ENCODE data around the gene NFYC. TPM values are rescaled to one million over a fixed set of nuclear protein-coding genes. Genes with fewer than 3 reads are reported as not detected.

Gene NFYC
- total RNA-seq, 1 experiment from 2014 or later: 63.3 TPM

GRCh38 chr1:40659649-40659947 lies 31.9 kb upstream of the NFYC start (continued):
- TF ChIP-seq CTCF (IDR thresholded peaks at IDR 0.05 in 2 of 3, conservative IDR thresholded peaks at IDR 0.05 in 1 of 3; ENCODE audit: borderline replicate concordance in 1 of 3, insufficient read depth in 1 of 3, low read depth in 2 of 3, low read length in 2 of 3): no peak

DNA sequence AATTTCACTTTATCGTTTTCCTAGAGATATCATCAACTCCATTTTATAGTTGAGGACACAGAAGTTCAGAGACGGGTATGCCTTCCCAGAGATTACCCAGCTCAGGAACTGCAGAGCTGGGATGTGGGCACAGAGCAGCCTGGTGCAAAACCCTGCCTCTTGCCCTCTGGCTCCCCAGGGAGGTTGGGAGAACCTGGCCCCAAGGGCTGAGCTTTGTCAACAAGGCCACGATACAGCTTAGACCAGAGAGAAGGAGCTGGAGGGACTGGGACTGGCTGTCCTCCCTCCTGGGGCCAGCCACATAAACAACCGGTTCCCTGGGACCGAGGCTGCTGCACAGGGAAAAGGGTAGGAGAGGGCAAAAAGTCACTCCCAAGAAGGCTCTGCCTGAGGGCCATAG lies 29.8 kb upstream of the NFYC start:
- Histone ChIP-seq H3K79me2 (ENCODE audit: insufficient read depth, low read length) (no peaks in the 10 kb centered on the region), H3K27me3 (ENCODE audit: insufficient read depth, low read length) (no peaks in the 10 kb centered on the region), H3K9ac (ENCODE audit: low read length) (no peak overlapping the region), H3K9me2 (ENCODE audit: insufficient read depth) (no peaks in the 10 kb centered on the region), H3K4me1 (ENCODE audit: control insufficient read depth in 1 of 2, insufficient read depth in 2 of 2, low read length in 2 of 2) (peaks cover 9 to 40% of the 10 kb centered on the region in 2 experiments), H3K27ac (ENCODE audit: low read depth, low read length) (no peak overlapping the region), H4K20me1 (ENCODE audit: insufficient read depth) (no peaks in the 10 kb centered on the region), H3K4me2 (ENCODE audit: low read length) (no peak overlapping the region), H2AFZ (ENCODE audit: low read depth, low read length, poor library complexity, severe bottlenecking) (no peak overlapping the region), H3K9me3 (ENCODE audit: control insufficient read depth in 1 of 2, insufficient read depth in 1 of 2, low read depth in 1 of 2, low read length in 2 of 2) (no peaks in the 10 kb centered on the region), H3K36me3 (ENCODE audit: control insufficient read depth in 1 of 2, insufficient read depth in 2 of 2, low read length in 2 of 2) (no peaks in the 10 kb centered on the region), H3K4me3 (replicated peaks in 1 of 2; ENCODE audit: low read depth in 1 of 2, low read length in 2 of 2) (no peak overlapping the region)
- RAD21 ChIA-PET (ENCODE audit: low non-redundant PET in 1 of 2, low total read pairs in 2 of 2, uncharacterized antibody in 2 of 2, unreplicated experiment in 2 of 2): no interaction called here
- DNase-seq (ENCODE audit: low read depth, low spot score): no peak
- CTCF ChIA-PET: interaction anchor here (1.6 kb wide), 1 partner anchor 31 kb away, joined by 4 read pairs; no protein-coding TSS in a partner anchor
- ATAC-seq: no peak
- TF ChIP-seq SP1 (IDR thresholded peaks at IDR 0.05; ENCODE audit: low read depth): no peak
- TF ChIP-seq, protein P1, sequence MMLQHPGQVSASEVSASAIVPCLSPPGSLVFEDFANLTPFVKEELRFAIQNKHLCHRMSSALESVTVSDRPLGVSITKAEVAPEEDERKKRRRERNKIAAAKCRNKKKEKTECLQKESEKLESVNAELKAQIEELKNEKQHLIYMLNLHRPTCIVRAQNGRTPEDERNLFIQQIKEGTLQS (IDR thresholded peaks at IDR 0.05): no peak
- TF ChIP-seq SIN3A (IDR thresholded peaks at IDR 0.05; ENCODE audit: low read depth): no peak
- TF ChIP-seq ELF1 (IDR thresholded peaks at IDR 0.05; ENCODE audit: borderline replicate concordance, low read depth): no peak
- TF ChIP-seq ZFX (IDR thresholded peaks at IDR 0.05): no peak
- no peak for TF ChIP-seq POLR2AphosphoS5 (IDR thresholded peaks at IDR 0.05; ENCODE audit: low read depth, low read length)
- no peak for TF ChIP-seq YY1 (IDR thresholded peaks at IDR 0.05; ENCODE audit: extremely low read depth, insufficient replicate concordance, low read depth, low read length)
- TF ChIP-seq, protein P2, sequence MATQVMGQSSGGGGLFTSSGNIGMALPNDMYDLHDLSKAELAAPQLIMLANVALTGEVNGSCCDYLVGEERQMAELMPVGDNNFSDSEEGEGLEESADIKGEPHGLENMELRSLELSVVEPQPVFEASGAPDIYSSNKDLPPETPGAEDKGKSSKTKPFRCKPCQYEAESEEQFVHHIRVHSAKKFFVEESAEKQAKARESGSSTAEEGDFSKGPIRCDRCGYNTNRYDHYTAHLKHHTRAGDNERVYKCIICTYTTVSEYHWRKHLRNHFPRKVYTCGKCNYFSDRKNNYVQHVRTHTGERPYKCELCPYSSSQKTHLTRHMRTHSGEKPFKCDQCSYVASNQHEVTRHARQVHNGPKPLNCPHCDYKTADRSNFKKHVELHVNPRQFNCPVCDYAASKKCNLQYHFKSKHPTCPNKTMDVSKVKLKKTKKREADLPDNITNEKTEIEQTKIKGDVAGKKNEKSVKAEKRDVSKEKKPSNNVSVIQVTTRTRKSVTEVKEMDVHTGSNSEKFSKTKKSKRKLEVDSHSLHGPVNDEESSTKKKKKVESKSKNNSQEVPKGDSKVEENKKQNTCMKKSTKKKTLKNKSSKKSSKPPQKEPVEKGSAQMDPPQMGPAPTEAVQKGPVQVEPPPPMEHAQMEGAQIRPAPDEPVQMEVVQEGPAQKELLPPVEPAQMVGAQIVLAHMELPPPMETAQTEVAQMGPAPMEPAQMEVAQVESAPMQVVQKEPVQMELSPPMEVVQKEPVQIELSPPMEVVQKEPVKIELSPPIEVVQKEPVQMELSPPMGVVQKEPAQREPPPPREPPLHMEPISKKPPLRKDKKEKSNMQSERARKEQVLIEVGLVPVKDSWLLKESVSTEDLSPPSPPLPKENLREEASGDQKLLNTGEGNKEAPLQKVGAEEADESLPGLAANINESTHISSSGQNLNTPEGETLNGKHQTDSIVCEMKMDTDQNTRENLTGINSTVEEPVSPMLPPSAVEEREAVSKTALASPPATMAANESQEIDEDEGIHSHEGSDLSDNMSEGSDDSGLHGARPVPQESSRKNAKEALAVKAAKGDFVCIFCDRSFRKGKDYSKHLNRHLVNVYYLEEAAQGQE (IDR thresholded peaks at IDR 0.05; ENCODE audit: low read depth): no peak
- no peak for TF ChIP-seq TCF7L2 (IDR thresholded peaks at IDR 0.05; ENCODE audit: borderline replicate concordance, extremely low read depth, insufficient read depth, insufficient read length)
- BruUV-seq (replicated peaks): no TSS peak
- intact Hi-C loops (cut with micrococcal nuclease): no loop called here
- POLR2A ChIA-PET: no interaction called here
